Vagina (tissue), 2 donors: ENCODE measurements around the gene PSMD4. TPM values are rescaled to one million over a fixed set of nuclear protein-coding genes. Genes with fewer than 3 reads are reported as not detected.

Source experiments
- DNase-seq, 2 donors: peaks; one replicate each; pipeline ENCODE4 v3.0.0-alpha.2; 2017; ENCODE audit errors: extremely low spot score in 2 of 2
- H3K27ac ChIP-seq: fragments of 200-600 bp; sonication (generic); one replicate; pipeline ENCODE4 v1.5.1; 2019
- H3K27me3 ChIP-seq: fragments of 200-600 bp; sonication (generic); one replicate; pipeline ENCODE4 v1.5.1; 2019
- H3K36me3 ChIP-seq, 2 donors: fragments of 200-600 bp; sonication (generic); one replicate each; pipeline ENCODE4 v1.5.1; 2017 to 2019
- H3K4me1 ChIP-seq: fragments of 200-600 bp; sonication (generic); one replicate; pipeline ENCODE4 v1.5.1; 2019
- H3K4me3 ChIP-seq, 2 donors: fragments of 200-600 bp; sonication (generic); 1 replicate in 1 of 2; 2 replicates in 1 of 2; pipeline ENCODE4 v1.5.1; 2016 to 2019
- H3K9me3 ChIP-seq: fragments of 200-600 bp; sonication (generic); one replicate; pipeline ENCODE4 v1.5.1; 2019
- CTCF ChIP-seq, 3 experiments: fragments of 450-650 bp in 2 of 3; fragments of 200-600 bp in 1 of 3; sonication (generic) in 1 of 3; IDR thresholded peaks; one replicate each; pipeline ENCODE4 v1.5.1; 2017 to 2019; ENCODE audit warnings: antibody characterized with exemption in 3 of 3, mild to moderate bottlenecking in 2 of 3, moderate library complexity in 2 of 3
- POLR2A ChIP-seq, 2 donors: fragments of 450-650 bp; IDR thresholded peaks; one replicate each; pipeline ENCODE4 v1.6.1; 2017; ENCODE audit warnings: antibody characterized with exemption in 2 of 2, mild to moderate bottlenecking in 2 of 2, moderate library complexity in 2 of 2
- POLR2AphosphoS5 ChIP-seq, 2 donors: sonication (generic); formaldehyde crosslinking; IDR thresholded peaks; one replicate each; pipeline ENCODE4 v1.9.0; 2017; ENCODE audit warnings: antibody characterized with exemption in 2 of 2, mild to moderate bottlenecking in 2 of 2, low read depth in 1 of 2; ENCODE audit not compliant: insufficient read depth in 1 of 2
- intact Hi-C: fragments of 100-400 bp; cut with DNase I; formaldehyde crosslinking; loops from one replicate; pipeline ENCODE4 v1.15.1; 2023
- total RNA-seq: library from RNA; depleted of rRNA; stranded (reverse); fragments of >200 nt; gene quantifications from one replicate; pipeline ENCODE4 v1.2.3, GENCODE V29; 2016

Gene PSMD4
- total RNA-seq, 1 donor from 2014 or later, result 118 TPM

GRCh38 chr1:151242442-151242841, 12.1 kb upstream of the PSMD4 start:
- Histone ChIP-seq H3K9me3 (no peaks in the 10 kb centered on the region), H3K4me3 (no peak overlapping the region), H3K36me3 (peaks cover 5 to 80% of the 10 kb centered on the region in 2 donors), H3K27me3 (no peaks in the 10 kb centered on the region), H3K4me1 (no peaks in the 10 kb centered on the region), H3K27ac (no peak overlapping the region)
- DNase-seq, result no peak
- intact Hi-C loops, result no loop called here
- TF ChIP-seq POLR2A (IDR thresholded peaks at IDR 0.05), result no peak
- TF ChIP-seq POLR2AphosphoS5 (IDR thresholded peaks at IDR 0.05; ENCODE audit: insufficient read depth in 1 of 2, low read depth in 1 of 2), result no peak
- no peak for TF ChIP-seq CTCF (IDR thresholded peaks at IDR 0.05)

- TF ChIP-seq CTCF (IDR thresholded peaks at IDR 0.05) (no peak), POLR2AphosphoS5 (IDR thresholded peaks at IDR 0.05; ENCODE audit: insufficient read depth in 1 of 2, low read depth in 1 of 2) (no peak), POLR2A (IDR thresholded peaks at IDR 0.05) (no peak)
- no peak overlapping the region for H3K27ac ChIP-seq
These were observed 10.8 kb upstream of the PSMD4 start for GRCh38 chr1:151243683-151244216.

GRCh38 chr1:151246786-151247185, 7.7 kb upstream of the PSMD4 start:
- H3K27ac ChIP-seq, result no peak overlapping the region
- H3K9me3 ChIP-seq, result no peaks in the 10 kb centered on the region
- no peaks in the 10 kb centered on the region for H3K27me3 ChIP-seq
- H3K36me3 ChIP-seq, result peaks cover 0 to 68% of the 10 kb centered on the region in 2 donors
- no peaks in the 10 kb centered on the region for H3K4me1 ChIP-seq
- DNase-seq, result no peak
- TF ChIP-seq POLR2A (IDR thresholded peaks at IDR 0.05) (no peak), POLR2AphosphoS5 (IDR thresholded peaks at IDR 0.05; ENCODE audit: insufficient read depth in 1 of 2, low read depth in 1 of 2) (no peak), CTCF (IDR thresholded peaks at IDR 0.05) (no peak)
- no peak overlapping the region for H3K4me3 ChIP-seq
- intact Hi-C loops, result no loop called here

More at GRCh38 chr1:151243683-151244216, 10.8 kb upstream of the PSMD4 start:
- DNase-seq, result no peak
- Histone ChIP-seq H3K36me3 (peaks cover 2 to 89% of the 10 kb centered on the region in 2 donors), H3K27me3 (no peaks in the 10 kb centered on the region), H3K4me1 (no peaks in the 10 kb centered on the region), H3K4me3 (no peak overlapping the region), H3K9me3 (no peaks in the 10 kb centered on the region)
- intact Hi-C loops, result no loop called here

- Histone ChIP-seq H3K4me1 (peaks cover 16% of the 10 kb centered on the region), H3K27ac (no peak overlapping the region), H3K4me3 (no peak overlapping the region), H3K36me3 (peaks cover 0 to 26% of the 10 kb centered on the region in 2 donors), H3K9me3 (no peaks in the 10 kb centered on the region), H3K27me3 (no peaks in the 10 kb centered on the region)
- DNase-seq, result no peak
- intact Hi-C loops, result loop anchor here (2.0 kb wide), 1 partner anchor 53 kb away; the partner anchor contains the start of gene PIP5K1A
- TF ChIP-seq CTCF (IDR thresholded peaks at IDR 0.05) (peak; percentile 48 to 83 (median 62)), POLR2AphosphoS5 (IDR thresholded peaks at IDR 0.05; ENCODE audit: insufficient read depth in 1 of 2, low read depth in 1 of 2) (no peak), POLR2A (IDR thresholded peaks at IDR 0.05) (no peak)
These were observed 2.7 kb upstream of the PSMD4 start for GRCh38 chr1:151251656-151252470.

- peak overlapping the region; percentile 85 for H3K27ac ChIP-seq
- no peak for DNase-seq
- H3K4me3 ChIP-seq, result peak overlapping the region; percentile 87 to 96
- no peaks in the 10 kb centered on the region for H3K36me3 ChIP-seq
- intact Hi-C loops, result no loop called here
- TF ChIP-seq CTCF (IDR thresholded peaks at IDR 0.05) (no peak), POLR2A (IDR thresholded peaks at IDR 0.05) (no peak), POLR2AphosphoS5 (IDR thresholded peaks at IDR 0.05; ENCODE audit: insufficient read depth in 1 of 2, low read depth in 1 of 2) (no peak)
- peaks cover 20% of the 10 kb centered on the region for H3K4me1 ChIP-seq
- H3K9me3 ChIP-seq, result no peaks in the 10 kb centered on the region
- H3K27me3 ChIP-seq, result no peaks in the 10 kb centered on the region
These were observed 847 bp downstream of the PSMD4 start for GRCh38 chr1:151255381-151255780.
